ENCODE measurements around the gene PIK3R2. TPM values are rescaled to one million over a fixed set of nuclear protein-coding genes. Genes with fewer than 3 reads are reported as not detected.

PIK3R2 gene
- polyA plus RNA-seq, 1 donor, result 66.1 TPM

DNA sequence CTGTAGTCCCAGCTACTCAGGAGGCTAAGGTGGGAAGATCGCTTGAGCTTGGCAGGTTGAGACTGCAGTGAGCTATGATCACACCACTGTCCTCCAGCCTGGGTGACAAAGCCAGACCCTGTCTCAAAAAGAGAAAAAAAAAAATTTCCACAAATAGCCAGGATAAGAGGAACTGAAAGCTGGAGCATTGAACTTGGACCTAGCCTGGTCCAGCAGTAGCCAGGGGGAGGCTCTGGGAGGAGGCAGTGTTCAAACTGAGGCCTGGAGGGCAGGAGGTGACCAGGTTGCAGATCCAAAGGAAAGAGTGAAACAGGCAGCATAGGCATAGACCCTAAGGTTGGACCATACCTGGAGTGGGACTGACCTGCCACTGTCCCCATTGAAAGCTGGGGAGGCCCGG, 26.9 kb upstream of the PIK3R2 start:
- no peak for DNase-seq

DNA sequence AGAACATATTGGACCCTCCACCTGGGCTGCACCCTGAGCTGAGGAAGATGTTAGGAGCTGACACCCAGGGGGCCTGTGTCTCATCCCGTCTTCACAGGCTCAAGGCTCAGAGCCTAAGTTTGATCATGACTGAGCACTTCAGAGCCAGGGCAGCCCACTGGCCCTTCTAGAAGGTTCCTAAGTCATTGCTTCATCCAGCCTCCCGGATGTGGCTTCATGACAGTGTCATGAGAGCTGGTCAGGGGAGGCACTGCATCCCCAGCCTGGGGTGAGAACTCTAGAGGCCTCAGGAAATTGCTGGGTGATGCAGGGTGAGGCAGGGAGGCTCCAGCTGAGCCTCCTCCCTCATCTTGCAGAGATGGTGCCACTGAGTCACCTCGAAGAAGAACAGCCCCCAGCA, 24.9 kb upstream of the PIK3R2 start:
- DNase-seq, result no peak

DNA sequence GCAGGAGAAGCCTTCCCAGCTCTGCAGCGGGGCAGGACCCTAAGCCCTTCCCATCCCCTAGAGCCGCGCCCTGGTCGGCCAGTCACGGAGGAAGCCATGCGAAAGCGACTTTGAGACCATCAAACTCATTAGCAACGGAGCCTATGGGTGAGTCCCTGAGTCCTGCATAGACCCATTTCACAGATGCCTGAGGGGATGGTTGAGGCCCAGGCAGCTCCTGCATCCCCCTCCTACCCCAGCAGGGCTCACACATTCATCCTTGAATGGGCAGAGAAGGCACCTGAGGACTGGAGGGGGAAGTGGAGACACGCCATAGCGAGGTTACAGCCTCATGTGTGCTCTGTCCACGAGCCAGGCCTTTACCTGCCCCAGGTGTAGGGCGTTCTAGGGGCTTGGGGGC, 24.2 kb upstream of the PIK3R2 start:
- DNase-seq, result no peak

DNA sequence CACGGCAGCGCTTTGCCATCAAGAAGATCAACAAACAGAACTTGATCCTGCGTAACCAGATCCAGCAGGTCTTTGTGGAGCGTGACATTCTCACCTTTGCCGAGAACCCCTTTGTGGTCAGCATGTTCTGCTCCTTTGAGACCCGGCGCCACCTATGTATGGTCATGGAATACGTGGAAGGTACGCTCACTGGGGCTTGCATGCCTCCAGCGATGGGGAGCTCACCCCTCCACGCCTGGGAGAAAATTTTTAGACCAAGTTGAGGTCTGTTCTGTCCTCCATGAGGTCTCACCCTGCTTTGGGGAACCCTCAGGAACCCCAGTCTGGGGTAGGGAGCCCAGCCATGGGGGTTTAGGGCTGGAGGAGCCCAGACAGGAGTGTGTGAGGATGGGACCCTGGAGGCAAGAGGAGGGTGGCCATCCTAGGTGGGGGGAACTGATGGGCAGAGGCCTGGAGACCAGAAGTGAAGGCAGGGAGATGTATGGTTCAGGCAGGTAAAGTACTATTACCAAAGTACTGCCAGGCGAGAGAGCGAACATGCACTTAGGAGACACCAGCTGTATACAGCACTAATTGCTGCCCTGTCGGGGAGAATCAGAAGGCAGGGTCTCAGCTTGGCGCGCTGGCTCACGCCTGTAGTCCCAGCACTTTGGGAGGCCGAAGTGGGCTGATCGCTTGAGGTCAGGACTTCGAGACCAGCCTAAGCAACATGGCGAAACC, 22.3 kb upstream of the PIK3R2 start:
- DNase-seq, result no peak

DNA sequence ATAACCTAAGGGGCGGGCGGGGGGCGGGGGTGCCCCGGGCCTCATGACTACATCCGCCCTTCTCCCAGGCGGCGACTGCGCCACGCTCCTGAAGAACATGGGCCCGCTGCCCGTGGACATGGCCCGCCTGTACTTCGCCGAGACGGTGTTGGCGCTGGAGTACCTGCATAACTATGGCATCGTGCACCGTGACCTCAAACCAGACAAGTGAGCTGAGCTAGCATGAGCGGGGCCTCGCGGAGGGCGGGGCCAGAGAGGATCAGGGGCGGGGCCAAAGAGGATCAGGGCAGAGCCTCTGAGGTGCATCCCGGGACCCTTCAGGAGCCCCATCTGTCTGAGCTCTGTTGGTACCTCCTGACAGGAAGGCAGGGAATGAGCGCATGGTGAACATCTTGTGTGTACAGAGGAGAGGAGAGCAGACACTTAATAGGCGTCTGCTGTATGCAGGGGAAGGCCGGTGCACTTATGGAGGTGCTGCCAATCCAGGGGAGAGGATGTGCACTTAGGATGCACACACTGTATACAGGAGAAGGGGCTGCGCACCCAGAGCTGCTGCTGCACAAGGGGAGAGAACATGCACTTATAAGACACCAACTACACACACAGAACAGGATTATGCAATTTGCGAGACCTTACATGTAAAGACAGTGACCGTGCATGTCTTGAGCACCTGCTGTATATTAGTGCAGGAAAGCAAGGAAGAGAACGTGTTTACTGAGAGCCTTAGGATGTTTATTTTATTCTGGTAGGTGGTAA, 20.9 kb upstream of the PIK3R2 start:
- no peak for DNase-seq

DNA sequence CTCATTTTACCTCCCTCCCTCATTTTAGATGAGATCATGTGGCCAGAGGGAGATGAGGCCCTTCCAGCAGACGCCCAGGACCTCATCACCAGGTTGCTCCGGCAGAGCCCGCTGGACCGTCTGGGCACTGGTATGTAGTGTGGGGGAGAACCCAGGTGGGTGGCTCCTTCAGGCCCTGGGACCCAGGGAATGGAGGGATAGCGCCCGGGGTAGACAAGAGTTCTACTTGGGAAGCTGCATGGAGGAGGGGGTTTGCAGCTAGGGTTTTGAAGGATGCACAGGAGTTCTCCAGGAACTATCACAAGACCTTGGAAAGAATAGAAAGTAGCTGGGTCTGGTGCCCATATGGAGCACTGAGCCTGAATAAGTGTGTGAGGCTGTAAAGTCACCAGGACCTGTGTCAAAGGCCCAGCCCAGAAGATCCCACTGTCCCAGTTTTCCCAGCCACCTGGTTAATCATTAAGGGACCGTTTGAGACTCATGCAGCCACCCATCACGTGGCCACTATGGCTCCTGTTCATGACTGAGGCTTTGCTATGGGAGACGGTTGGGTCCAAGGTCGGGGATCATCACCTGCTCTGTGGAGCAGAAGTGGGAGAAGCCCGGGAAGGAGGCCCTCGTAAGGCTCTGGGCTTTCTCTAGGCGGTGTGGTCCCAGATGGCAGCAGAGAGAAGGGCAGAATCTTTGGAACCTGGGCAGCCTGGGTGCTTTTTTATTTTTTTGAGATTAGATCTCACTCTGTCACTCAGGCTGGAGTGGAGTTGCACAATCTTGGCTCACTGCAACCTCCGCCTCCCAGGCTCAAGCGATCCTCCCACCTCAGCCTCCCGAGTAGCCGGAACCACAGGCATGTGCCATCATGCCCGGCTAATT, 17.0 kb upstream of the PIK3R2 start:
- DNase-seq, result no peak

DNA sequence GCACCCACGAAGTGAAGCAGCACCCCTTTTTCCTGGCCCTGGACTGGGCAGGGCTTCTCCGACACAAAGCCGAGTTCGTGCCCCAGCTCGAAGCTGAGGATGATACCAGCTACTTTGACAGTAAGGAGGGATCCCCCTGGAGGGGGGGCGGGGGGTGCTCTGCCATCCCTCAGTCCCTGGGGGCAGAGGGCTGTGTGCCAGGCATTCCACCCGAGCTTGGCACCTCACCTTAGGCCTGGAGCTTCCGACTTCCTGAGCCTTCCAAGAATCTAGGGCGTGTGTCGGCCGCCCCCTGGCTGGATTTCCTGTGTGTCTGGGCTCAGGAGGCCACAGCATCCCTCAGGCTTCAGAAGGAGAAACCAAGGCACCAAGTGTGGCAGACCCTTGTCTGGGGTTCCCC, 15.7 kb upstream of the PIK3R2 start:
- DNase-seq, result no peak

DNA sequence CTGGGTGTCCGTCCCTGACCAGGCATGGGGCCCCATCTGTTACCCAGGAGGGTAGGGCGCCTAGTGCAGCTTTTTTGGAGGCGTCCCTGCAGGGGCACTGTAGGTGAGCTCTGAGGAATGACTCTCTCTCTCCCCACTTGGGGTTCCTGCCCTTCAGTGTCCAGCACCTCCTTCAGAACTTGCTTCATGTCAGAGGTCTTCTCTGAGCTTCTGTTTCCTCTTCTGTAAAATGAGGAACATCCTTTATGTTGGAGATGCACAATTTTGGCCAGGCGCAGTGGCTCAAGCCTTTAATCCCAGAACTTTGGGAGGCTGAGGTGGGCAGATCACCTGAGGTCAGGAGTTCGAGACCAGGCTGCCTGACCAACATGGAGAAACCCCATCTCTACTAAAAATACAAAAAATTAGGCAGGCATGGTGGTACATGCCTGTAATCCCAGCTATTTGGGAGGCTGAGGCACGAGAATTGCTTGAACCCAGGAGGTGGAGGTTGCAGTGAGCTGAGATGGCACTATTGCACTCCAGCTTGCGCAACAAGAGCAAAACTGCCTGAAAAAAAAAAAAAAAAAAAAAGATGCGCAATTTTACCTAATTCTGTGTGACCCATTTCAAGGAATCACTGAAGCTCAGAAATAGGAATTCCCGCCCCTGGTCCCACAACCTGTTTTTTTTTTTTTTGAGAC, 15.2 kb upstream of the PIK3R2 start:
- no peak for DNase-seq

DNA sequence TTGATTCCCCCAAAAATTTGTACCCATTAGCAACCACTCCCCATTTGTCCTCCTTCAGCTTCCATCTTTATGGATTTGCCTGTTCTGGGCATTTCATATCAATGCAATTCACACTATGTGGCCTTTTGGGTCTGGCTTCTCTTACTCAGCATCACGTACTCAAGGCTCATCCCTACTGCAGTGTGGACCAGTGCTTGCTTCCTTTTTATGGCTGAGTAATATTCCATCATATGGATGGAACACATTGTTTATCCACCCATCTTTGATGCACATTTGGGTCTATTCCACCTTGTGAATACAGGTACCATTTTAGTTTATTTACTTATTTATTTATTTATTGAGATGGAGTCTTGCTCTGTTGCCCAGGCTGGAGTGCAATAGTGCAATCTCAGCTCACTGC, 12.5 kb upstream of the PIK3R2 start:
- no peak for DNase-seq

DNA sequence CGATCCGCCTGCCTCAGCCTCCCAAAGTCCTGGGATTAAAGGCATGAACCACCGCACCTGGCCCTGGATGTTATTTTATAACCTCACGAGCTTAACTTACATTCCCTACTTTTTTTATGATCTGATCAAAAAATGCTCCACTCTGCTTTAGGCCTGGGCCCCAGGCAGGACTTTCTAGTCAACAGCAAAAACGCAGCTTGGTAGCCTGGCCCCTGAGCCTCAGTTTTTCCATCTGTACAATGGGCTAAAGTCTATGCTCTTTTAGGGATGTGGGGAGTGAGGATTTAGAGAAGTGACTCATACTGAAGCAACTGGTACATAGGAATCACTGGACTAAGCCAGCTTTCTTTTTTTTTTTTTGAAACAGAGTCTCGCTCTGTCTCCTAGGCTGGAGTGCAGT, 11.9 kb upstream of the PIK3R2 start:
- no peak for DNase-seq

DNA sequence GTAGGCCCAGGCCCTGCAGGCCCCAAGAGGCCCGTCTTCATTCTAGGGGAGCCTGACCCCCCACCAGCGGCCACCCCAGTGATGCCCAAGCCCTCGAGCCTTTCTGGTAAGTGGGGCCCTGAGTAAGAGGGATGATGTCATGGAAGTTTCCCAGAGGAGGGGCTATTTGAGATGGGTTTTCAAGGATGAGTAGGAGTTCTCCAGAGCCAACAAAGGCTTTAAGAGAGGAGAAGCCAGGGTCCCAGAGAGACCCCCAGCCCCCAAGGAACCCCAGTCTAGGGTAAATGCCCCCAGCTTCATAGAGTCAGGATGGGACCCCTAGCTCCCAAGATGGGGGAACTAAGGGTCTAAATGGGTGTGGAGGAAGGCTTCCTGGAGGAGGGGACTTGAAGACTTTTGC, 9.1 kb upstream of the PIK3R2 start:
- no peak for DNase-seq

DNA sequence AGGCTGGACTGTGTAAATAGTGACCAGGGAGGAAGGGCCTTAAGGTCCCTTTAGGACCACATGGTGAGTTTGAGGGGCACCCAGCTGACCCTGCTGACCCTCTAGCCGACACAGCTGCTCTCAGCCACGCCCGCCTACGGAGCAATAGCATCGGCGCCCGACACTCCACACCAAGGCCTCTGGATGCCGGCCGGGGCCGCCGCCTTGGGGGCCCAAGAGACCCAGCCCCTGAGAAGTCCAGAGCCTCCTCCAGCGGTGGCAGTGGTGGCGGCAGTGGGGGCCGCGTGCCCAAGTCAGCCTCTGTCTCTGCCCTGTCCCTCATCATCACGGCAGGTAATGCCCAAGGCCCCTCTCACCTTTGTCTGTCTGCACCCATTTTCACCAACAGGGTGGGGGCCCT, 8.6 kb upstream of the PIK3R2 start:
- DNase-seq, result no peak

DNA sequence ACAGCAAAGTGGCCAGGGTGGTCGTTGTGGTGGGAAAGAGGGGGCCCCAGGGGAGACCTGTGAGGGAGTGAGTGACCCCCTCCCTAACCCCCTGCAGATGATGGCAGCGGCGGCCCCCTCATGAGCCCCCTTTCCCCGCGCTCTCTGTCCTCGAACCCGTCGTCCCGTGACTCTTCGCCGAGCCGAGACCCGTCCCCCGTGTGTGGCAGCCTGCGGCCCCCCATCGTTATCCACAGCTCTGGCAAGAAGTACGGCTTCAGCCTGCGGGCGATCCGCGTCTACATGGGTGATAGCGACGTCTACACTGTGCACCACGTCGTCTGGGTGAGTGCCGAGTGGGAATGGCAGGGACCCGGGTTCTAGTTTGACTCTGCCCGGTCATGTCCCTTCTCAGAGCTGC, 8.1 kb upstream of the PIK3R2 start:
- no peak for DNase-seq

DNA sequence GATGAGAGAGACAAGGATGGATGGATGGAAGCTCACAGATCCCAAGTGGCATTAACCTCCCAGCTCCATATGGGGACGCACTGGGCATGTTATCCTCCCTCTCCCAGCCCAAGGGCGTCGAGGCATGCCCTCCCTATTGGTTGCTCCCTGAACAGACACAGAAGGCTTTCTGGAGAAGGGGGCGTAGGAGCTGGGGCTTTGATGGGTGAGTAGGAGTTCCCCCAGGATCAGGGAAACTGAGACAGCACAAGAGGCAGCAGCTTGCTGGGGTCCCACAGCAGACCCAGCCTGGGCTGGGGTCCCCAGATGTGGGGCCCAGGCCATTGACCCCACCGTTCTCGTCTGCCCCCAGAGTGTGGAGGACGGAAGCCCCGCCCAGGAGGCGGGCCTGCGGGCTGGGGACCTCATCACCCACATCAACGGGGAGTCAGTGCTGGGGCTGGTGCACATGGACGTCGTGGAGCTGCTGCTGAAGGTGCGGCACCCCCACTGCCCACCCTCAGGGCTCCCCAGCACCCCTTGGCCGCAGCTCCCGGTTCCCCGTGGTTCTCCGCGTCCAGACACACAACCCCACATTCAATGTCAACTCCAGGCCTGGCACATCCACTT, 7.5 kb upstream of the PIK3R2 start:
- DNase-seq, result no peak

DNA sequence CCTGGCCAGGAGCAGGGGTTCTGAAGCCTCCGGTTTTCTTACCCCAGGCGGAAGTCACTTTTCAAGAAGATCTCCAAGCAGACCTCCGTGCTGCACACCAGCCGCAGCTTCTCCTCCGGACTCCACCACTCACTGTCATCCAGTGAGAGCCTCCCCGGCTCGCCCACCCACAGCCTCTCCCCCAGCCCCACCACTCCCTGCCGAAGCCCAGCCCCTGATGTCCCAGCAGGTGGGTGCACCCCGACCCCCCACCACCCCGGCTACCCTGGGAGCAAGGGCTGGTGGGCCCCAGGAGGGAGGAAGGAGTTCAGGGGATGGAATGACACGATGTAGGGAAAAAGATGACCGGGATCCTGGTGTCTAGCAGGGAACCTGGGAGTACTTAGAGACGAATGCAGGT, 5.6 kb upstream of the PIK3R2 start:
- no peak for DNase-seq

DNA sequence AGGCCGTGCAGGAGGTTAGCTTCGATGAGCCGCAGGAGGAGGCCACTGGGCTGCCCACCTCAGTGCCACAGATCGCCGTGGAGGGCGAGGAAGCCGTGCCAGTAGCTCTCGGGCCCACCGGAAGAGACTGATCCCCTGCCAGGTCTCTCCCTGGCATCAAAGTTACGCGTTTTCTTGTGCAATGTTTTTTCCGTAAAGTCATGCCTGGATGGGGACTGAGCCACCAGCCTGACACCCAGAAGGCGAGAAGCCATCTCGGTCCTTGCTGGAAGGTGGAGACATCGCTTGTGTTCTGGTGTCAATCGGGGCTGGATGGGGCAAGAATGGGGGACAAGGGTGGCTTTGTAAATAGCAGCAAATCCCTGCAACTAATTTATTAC, 3.4 kb upstream of the PIK3R2 start:
- no peak for DNase-seq

DNA sequence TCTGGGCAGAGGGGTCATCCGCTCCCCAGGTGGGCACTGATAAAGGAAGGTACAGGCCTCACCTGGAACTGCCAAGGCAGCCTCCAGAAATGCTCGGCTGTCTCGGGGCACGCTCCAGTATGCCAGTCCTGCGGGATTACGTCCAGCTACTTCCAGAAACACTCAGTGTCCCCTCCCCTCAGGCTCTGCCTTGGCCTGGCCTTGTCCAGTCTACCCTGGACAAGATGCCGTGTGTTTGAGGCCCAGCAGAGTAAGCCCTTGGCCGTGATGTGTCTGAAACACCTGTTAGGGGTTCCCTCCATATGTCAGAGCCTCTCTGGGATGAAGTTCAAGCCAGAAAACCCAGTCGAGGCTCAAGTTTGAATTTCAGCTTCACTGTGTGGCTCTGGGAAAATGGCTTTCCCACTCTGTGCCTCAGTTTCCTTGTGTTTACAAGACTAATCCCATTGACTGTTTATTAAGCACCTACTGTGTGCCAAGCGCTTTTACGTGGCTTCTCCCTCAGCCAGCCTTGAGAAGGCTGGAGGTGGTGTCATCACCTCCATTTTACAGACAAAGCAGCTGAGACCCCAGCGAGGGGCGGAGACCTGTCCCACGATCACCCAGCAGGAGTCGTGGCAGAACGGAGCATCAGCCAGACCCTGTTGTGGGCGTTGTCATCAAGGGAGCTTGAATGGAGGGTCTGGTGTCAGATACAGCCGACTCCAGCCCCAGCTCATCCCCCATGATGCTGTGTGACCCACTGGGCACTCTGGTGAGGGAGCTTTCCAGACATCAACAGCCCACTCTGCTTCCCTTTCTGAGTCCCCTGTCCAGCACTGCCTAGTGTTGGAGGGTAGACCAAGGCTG, 2.0 kb upstream of the PIK3R2 start:
- no peak for DNase-seq

DNA sequence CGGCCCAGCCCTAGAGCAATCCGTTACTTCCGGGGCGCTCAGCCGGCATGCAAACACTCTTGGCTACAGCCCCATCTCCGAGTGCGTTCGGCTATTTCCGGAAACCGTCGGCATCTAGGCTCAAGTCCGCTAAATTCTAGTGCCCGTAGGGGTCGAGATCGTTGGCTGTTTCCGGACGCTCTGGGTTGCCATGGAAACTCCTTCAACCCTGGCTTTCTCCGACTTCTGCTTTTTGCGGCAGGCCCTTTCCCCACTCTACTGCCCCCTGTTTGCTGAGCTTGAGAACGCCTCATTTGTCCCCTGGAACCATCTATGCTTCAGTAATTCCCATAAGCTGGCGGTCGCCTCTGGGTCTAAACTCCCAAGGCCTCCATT, 534 bp upstream of the PIK3R2 start:
- DNase-seq, result peak; percentile 95

DNA sequence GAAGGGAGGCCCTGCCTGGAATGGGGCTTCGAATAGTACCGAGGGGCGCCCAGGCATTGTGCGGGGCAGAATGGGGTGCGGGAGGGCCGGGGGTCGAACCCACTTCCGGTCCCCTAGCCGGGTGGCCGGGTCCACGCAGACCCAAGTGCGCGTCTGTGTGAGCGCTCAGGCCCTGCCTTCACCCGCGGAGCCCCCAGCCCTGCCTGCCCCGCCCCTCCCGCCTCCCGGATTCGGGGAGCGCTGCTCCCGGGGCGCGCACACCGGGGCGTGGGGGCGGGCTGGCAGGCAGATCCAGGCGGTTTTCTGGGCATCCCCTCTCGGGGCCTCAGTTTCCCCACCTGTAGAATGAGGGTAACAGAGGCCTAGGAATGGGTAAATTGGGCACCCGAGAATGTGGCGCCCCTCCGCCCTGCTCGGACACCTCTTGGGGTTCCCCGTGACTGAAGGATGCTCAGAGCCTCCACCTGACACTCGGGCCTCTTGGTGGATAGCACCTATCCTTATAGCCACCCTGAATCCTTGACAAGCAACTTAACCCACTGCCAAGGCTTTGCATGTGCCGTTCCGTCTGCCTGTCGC, 682 bp downstream of the PIK3R2 start:
- DNase-seq, result no peak

DNA sequence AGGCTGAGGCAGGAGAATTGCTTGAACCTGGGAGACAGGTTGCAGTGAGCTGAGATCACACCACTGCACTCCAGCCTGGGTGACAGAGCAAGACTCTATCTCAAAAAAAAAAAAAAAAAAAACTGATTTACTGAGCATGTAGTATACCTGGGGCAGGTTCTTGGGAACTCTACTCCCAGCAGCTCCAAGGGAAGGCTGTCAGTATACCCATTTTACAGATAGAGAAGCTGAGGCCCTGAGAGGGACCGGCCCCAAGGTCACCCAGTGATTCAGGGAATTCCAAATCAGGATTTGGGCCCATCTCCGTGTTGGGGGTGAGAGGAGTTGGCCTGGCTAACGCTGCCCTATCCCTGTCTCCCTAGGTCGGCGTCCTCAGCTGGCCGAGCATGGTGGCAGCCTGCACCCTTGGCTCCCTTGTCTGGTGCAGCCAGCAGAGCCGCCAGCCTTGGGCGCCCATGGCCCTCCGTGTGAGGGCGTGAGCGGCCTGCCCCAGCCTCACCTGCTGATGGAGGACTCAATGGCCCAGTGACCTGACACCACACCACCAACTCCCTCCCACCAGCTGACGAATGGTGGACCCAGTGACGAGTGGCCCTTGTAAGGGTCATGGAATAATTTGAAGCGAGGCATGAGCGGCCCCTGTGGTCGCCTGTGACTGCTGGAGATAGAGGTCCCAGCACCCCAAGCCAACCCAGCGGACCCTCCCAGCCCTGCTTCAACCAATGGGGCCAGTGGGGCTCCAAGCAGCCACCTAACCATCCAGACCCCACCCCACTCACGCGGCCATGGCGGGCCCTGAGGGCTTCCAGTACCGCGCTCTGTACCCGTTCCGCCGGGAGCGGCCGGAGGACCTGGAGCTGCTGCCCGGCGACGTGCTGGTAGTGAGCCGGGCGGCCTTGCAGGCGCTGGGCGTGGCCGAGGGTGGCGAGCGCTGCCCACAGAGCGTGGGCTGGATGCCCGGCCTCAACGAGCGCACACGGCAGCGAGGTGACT, 2.4 kb downstream of the PIK3R2 start:
- no peak for DNase-seq

All from hindlimb muscle (tissue), 1 donor.